Breast epithelium (tissue), 3 donors: ENCODE data around the gene TNFAIP8L3.

Experiments used
- CTCF ChIP-seq, 3 donors: fragments of 450-650 bp; IDR thresholded peaks; one replicate each; pipeline ENCODE4 v1.5.1; 2016 to 2017; ENCODE audit warnings: antibody characterized with exemption in 3 of 3, mild to moderate bottlenecking in 3 of 3, moderate library complexity in 3 of 3
- POLR2A ChIP-seq: fragments of 450-650 bp; IDR thresholded peaks from one replicate; pipeline ENCODE4 v1.6.1; 2016; ENCODE audit warnings: antibody characterized with exemption, mild to moderate bottlenecking, moderate library complexity

DNA sequence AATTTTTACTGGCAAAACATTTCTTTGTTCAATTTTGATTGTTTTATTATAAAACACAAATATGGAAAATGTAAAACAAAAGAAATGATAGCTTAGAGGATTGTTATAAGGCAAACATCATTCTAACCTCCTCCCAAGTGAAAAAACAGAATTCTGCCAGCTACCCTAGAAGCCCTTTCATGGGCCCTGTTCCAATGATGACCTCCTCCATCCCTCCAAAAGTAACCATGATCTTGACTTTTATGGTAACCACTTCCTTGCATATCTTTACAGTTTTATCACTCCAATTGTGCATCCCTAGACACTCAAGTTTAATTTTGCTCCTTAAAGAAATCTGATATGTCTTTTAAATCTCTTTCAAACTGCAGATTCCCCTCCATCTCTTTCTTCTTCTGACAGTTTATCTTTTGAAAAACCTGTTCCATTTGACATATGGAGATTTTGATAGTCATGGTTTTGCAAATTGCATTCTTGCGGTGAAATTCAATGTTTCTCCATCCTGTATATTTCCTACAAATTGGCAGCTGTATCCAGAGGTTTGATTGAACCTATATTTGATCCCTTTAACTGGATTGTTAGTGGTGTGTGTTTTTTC is 27.0 kb upstream of the TNFAIP8L3 start:
- TF ChIP-seq CTCF (IDR thresholded peaks at IDR 0.05) (no peak), POLR2A (no peak)
